Breast epithelium (tissue), 4 donors: ENCODE results near the gene IL17RD. TPM values are rescaled to one million over a fixed set of nuclear protein-coding genes. Genes with fewer than 3 reads are reported as not detected.
A peak's percentile ranks its signal among the peaks of the same experiment; 100 is the strongest.

Experiments used
- DNase-seq, 2 donors: peaks; one replicate each; pipeline ENCODE4 v3.0.0-alpha.2; 2019; ENCODE audit warnings: low spot score in 2 of 2
- H3K27ac ChIP-seq, 2 donors: fragments of 200-600 bp; sonication (generic) in 1 of 2; one replicate each; pipeline ENCODE4 v1.5.1; 2016 to 2019; ENCODE audit warnings: mild to moderate bottlenecking in 1 of 2
- H3K27me3 ChIP-seq, 2 donors: fragments of 200-600 bp; sonication (generic) in 1 of 2; one replicate each; pipeline versions ENCODE4 v1.5.1 to v1.6.0; 2017 to 2019; ENCODE audit warnings: control low read depth in 1 of 2, mild to moderate bottlenecking in 1 of 2
- H3K36me3 ChIP-seq: fragments of 200-600 bp; one replicate; pipeline ENCODE4 v1.5.1; 2019
- H3K4me1 ChIP-seq, 2 donors: fragments of 200-600 bp; sonication (generic); one replicate each; pipeline ENCODE4 v1.5.1; 2016 to 2019; ENCODE audit warnings: control low read depth in 1 of 2
- H3K4me3 ChIP-seq, 3 donors: fragments of 200-600 bp; sonication (generic); 1 replicate in 2 of 3; 2 replicates in 1 of 3; pipeline ENCODE4 v1.5.1; 2016 to 2019; ENCODE audit warnings: mild to moderate bottlenecking in 3 of 3, moderate library complexity in 2 of 3
- H3K9me3 ChIP-seq, 2 donors: fragments of 200-600 bp; sonication (generic) in 1 of 2; one replicate each; pipeline ENCODE4 v1.5.1; 2016 to 2019; ENCODE audit warnings: control low read depth in 1 of 2
- CTCF ChIP-seq, 3 donors: fragments of 450-650 bp; IDR thresholded peaks; one replicate each; pipeline ENCODE4 v1.5.1; 2016 to 2017; ENCODE audit warnings: antibody characterized with exemption in 3 of 3, mild to moderate bottlenecking in 3 of 3, moderate library complexity in 3 of 3
- POLR2A ChIP-seq: fragments of 450-650 bp; IDR thresholded peaks from one replicate; pipeline ENCODE4 v1.6.1; 2016; ENCODE audit warnings: antibody characterized with exemption, mild to moderate bottlenecking, moderate library complexity
- POLR2AphosphoS5 ChIP-seq, 3 donors: sonication (generic); formaldehyde crosslinking; IDR thresholded peaks; one replicate each; pipeline ENCODE4 v1.6.1; 2017; ENCODE audit warnings: antibody characterized with exemption in 3 of 3
- intact Hi-C: fragments of 100-400 bp; cut with DNase I; formaldehyde crosslinking; loops from one replicate; pipeline ENCODE4 v1.15.1; 2023; ENCODE audit warnings: low total_unique reads
- total RNA-seq, 3 donors: library from RNA; depleted of rRNA; stranded (reverse); fragments of >200 nt; gene quantifications; one replicate each; pipeline ENCODE4 v1.1.0, GENCODE V29; 2016

IL17RD gene
- total RNA-seq = 10 to 100 TPM in 2 of 3 donors, 1 to 10 TPM in 1; 3.0 to 31.8 (median 31.0) TPM

- Histone ChIP-seq H3K4me1 (peaks cover 4 to 10% of the 10 kb centered on the region in 2 donors), H3K4me3 (peak within 1 kb of the TSS; percentile 78 to 87 (median 79)), H3K27ac (peak within 1 kb of the TSS; percentile 76 to 83), H3K27me3 (no peaks in the 10 kb centered on the region), H3K9me3 (no peaks in the 10 kb centered on the region), H3K36me3 (no peaks in the 10 kb centered on the region)
- TF ChIP-seq POLR2AphosphoS5 (IDR thresholded peaks at IDR 0.05) (no peak), POLR2A (no peak), CTCF (IDR thresholded peaks at IDR 0.05) (no peak)
- intact Hi-C loops = no loop called here
- DNase-seq = peak; percentile 60 to 69
Measured at GRCh38 chr3:57164657-57165573, at the start of gene IL17RD. Gene IL17RD (minus strand): TSS chr3:57165353. CDS start chr3:57165286, 67 bp downstream.

- Histone ChIP-seq H3K36me3 (no peaks in the 10 kb centered on the region), H3K4me1 (no peaks in the 10 kb centered on the region), H3K9me3 (no peaks in the 10 kb centered on the region), H3K4me3 (no peak overlapping the region), H3K27ac (no peak overlapping the region), H3K27me3 (no peaks in the 10 kb centered on the region)
- no peak for DNase-seq
- TF ChIP-seq POLR2AphosphoS5 (IDR thresholded peaks at IDR 0.05) (no peak), POLR2A (no peak), CTCF (IDR thresholded peaks at IDR 0.05) (no peak)
- intact Hi-C loops = no loop called here
Measured at GRCh38 chr3:57206423-57206822, 41.3 kb upstream of the IL17RD start.

GRCh38 chr3:57199895-57200297, 34.7 kb upstream of the IL17RD start, which contains the start of gene HESX1:
Gene HESX1 (minus strand): TSS chr3:57199978. CDS start chr3:57199918, 60 bp downstream.
- no peak for DNase-seq
- Histone ChIP-seq H3K36me3 (no peaks in the 10 kb centered on the region), H3K4me3 (no peak within 1 kb of the TSS), H3K9me3 (no peaks in the 10 kb centered on the region), H3K4me1 (no peaks in the 10 kb centered on the region), H3K27ac (no peak within 1 kb of the TSS), H3K27me3 (no peaks in the 10 kb centered on the region)
- TF ChIP-seq CTCF (IDR thresholded peaks at IDR 0.05) (no peak), POLR2A (no peak), POLR2AphosphoS5 (IDR thresholded peaks at IDR 0.05) (no peak)
- intact Hi-C loops = no loop called here

- Histone ChIP-seq H3K9me3 (no peaks in the 10 kb centered on the region), H3K4me1 (no peaks in the 10 kb centered on the region), H3K27me3 (no peaks in the 10 kb centered on the region), H3K27ac (no peak overlapping the region), H3K4me3 (no peak overlapping the region), H3K36me3 (no peaks in the 10 kb centered on the region)
- no peak for DNase-seq
- intact Hi-C loops = no loop called here
- TF ChIP-seq POLR2A (no peak), CTCF (IDR thresholded peaks at IDR 0.05) (no peak), POLR2AphosphoS5 (IDR thresholded peaks at IDR 0.05) (no peak)
Measured at GRCh38 chr3:57194641-57195040, 29.5 kb upstream of the IL17RD start.

- TF ChIP-seq POLR2AphosphoS5 (IDR thresholded peaks at IDR 0.05) = no peak
- H3K27me3 ChIP-seq = no peaks in the 10 kb centered on the region
- no peak overlapping the region for H3K27ac ChIP-seq
- no peak for DNase-seq
- H3K4me3 ChIP-seq = no peak overlapping the region
- no peaks in the 10 kb centered on the region for H3K9me3 ChIP-seq
- intact Hi-C loops = no loop called here
- H3K4me1 ChIP-seq = no peaks in the 10 kb centered on the region
- no peaks in the 10 kb centered on the region for H3K36me3 ChIP-seq
Measured at GRCh38 chr3:57192028-57192427, 26.9 kb upstream of the IL17RD start.
